ENCODE data around the gene CEP131.

The CEP131 gene

DNA sequence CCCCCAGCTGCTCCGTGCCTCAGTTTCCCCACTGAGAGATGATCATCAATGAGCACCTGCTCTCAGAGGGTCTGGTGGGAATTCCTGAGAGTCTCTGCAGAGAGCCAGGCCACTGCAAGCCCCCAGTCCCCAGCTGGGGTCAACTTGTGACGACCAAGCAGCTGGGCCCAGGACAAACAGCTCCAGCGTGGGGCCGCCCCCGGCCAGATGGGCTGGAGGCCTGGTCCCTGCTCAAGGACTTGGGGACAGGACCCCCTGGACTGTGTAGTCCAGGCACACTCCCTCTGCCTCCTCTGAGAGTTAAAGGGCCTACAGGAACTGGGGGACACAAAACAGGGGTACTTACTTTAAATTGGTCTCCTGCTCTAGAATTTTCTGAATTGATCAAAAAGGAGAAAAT, 40.2 kb downstream of the CEP131 start:
- H3K4me3 ChIP-seq (ENCODE audit: low read length): no peak overlapping the region
- DNase-seq (ENCODE audit: low read depth): no peak
- TF ChIP-seq, protein P1, sequence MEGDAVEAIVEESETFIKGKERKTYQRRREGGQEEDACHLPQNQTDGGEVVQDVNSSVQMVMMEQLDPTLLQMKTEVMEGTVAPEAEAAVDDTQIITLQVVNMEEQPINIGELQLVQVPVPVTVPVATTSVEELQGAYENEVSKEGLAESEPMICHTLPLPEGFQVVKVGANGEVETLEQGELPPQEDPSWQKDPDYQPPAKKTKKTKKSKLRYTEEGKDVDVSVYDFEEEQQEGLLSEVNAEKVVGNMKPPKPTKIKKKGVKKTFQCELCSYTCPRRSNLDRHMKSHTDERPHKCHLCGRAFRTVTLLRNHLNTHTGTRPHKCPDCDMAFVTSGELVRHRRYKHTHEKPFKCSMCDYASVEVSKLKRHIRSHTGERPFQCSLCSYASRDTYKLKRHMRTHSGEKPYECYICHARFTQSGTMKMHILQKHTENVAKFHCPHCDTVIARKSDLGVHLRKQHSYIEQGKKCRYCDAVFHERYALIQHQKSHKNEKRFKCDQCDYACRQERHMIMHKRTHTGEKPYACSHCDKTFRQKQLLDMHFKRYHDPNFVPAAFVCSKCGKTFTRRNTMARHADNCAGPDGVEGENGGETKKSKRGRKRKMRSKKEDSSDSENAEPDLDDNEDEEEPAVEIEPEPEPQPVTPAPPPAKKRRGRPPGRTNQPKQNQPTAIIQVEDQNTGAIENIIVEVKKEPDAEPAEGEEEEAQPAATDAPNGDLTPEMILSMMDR (IDR thresholded peaks at IDR 0.05; ENCODE audit: insufficient read depth, low read depth, low read length, missing control alignments): no peak

DNA sequence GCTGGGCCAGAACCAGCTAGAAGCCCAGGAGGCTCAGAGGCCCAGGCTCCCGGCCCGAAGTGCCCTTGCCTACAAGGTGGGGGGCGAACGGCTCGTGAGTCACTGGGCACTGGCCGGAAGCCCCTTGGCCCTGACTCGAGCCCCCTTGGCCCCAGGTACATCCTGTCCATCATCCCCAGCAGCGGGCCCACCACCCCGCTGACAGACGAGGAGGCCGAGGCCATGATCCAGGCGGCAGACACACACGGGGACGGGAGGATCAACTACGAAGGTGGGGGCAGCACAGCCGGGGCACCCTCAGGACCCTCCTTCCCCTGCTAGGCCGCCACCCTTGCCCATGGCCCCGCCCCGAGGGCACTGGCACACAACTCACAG, 41.0 kb downstream of the CEP131 start:
- no peak for DNase-seq (ENCODE audit: low read depth)
- TF ChIP-seq, protein P1 (IDR thresholded peaks at IDR 0.05; ENCODE audit: insufficient read depth, low read depth, low read length, missing control alignments): no peak
- no peak overlapping the region for H3K4me3 ChIP-seq (ENCODE audit: low read length)

DNA sequence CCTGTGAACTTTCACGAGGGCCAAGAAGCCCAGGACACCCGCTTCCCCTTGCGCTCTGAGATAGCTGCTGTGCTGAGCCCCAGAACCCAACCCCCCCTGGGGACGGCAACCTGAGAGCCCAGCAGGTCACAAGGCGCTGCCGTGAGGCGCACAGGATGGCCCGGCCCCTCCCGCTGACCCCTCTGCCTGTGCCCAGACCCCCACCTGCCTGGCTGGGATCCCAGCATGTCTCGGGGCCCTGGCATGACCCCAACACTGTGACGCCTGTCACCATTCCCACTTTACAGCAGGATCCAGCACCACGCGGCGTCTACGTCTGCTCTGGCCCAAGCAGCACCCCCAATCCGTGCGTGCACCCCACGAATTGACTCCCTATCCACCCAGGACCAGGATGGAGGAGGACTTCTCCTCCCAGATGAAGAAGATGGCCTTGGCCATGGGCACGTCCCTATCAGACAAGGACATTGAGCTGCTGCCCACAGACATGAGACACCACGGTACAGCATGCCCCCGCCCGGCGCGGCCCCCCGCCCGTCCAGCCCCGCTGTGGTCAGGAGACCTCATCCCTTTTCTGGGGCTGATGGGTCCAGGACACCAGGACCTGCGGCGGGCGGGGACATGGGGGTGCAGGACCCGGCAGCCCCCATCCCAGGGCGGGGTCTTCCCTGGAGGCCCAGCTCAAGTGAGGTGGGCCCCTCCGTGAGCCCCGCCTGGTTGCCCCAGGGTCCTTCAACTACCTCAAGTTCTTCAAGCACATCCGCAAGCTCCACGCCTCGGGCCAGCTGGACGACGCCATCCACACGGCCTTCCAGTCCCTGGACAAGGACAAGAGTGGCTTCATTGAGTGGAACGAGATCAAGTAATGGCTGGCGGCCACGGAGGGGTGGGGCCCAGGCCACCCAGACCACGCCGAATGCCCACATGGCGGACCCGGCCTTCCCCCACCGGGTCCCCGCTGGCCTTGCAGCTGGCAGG, 41.6 kb downstream of the CEP131 start:
- TF ChIP-seq, protein P1 (IDR thresholded peaks at IDR 0.05; ENCODE audit: insufficient read depth, low read depth, low read length, missing control alignments): no peak
- no peak overlapping the region for H3K4me3 ChIP-seq (ENCODE audit: low read length)
- DNase-seq (ENCODE audit: low read depth): no peak

DNA sequence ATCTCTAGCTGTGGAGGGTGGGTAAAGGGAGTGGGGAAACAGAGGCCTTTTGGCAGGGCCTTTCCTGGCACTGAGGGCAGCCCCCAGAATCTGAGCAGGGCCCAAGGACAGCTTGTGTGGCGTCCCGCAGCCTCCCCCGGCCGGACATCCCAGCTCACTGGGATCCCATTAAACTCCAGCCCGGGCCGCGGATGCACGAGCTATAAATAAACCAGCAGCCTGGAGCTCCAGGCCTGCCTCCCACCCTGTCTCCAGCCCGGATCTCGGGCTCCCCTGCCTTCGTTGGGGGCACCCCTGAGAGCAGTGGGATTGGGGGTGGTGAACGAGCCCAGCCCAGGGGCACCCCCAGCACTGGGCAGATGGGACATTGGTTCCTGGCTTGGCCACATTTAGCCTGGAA, 42.9 kb downstream of the CEP131 start:
- no peak overlapping the region for H3K4me3 ChIP-seq (ENCODE audit: low read length)
- TF ChIP-seq, protein P1 (IDR thresholded peaks at IDR 0.05; ENCODE audit: insufficient read depth, low read depth, low read length, missing control alignments): no peak
- no peak for DNase-seq (ENCODE audit: low read depth)

DNA sequence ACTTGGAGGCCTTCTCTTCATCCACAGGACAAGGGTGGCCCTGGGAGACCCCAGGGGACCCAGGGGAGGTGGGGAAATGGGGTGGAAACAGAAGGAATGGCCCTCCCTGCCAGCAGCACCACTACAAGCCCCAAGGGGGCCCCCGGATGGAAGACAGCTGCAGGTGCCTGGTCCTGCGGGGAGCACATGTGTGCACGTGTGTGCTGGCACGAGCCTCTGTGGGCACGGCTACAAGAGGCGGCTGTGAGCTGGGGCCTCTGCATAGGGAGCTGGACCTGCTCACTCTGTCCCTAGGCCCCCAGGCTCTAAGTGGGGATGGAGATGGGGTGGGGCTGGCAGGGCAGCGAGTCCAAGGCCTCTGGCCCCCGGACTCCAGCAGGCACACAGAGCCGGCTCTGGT, 43.5 kb downstream of the CEP131 start:
- H3K4me3 ChIP-seq (ENCODE audit: low read length): no peak overlapping the region
- DNase-seq (ENCODE audit: low read depth): no peak
- TF ChIP-seq, protein P1 (IDR thresholded peaks at IDR 0.05; ENCODE audit: insufficient read depth, low read depth, low read length, missing control alignments): no peak

DNA sequence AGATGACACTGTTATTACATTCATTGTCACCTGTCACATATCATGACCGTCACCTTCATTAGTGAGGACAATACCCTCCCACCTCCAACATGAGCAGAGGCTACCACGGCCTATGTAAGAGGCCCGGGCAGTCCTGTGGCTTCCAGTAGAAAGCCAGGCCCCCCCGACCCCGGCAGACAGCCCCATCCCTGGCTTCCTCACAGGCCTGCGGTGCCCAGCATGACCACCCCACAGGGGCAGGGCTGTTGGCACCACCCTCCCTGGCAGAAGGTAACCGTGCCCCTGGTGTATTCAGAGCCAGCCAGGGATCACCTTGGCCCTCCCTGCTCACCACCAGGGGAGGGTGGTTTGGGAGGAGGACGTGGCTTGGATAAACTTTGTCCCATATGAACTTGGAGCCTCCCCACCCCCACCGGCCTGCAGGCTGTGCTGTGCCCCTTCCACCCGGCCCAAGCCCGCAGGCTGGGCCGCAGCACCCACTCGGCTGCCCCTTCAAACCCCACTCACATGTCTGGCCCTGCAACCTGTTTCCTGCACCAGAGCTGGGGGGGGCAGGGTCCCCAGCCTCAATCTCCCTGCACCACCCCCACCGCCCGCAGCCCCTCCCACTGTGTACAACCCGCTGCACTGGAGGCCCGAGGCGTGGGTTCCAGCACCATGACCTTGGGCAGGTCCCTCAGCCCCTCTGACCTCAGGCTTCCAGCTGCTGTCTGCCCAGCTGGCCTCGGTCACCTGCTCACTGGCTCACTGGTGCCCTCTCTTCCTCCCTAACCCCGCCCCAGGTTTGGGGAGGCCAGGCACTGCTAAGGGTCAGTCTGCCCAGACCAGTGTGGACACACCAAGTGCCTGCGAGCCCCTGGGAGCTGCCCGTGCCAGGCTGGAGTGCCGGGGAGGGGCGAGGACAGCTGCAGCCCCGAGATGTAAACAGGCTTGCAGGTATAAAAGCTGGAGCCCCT, 44.4 kb downstream of the CEP131 start:
- TF ChIP-seq, protein P1 (IDR thresholded peaks at IDR 0.05; ENCODE audit: insufficient read depth, low read depth, low read length, missing control alignments): no peak

More for the DNA sequence above, 44.4 kb downstream of the CEP131 start:
- DNase-seq (ENCODE audit: low read depth): no peak
- no peak overlapping the region for H3K4me3 ChIP-seq (ENCODE audit: low read length)

Measured in epithelial cell of esophagus (primary cell).